Neural cell (in vitro differentiated cells): ENCODE results near the gene TNFSF9. TPM values are rescaled to one million over a fixed set of nuclear protein-coding genes. Genes with fewer than 3 reads are reported as not detected.

Experiments used
- H2AFZ ChIP-seq: fragments of 200-600, 300-800 bp; sonication (generic), shearing (Covaris generic); 2 replicates; pipeline ENCODE4 v1.6.0; 2014; ENCODE audit warnings: low read depth, mild to moderate bottlenecking, antibody characterized with exemption, low read length, moderate library complexity
- H3F3A ChIP-seq: fragments of 200-600 bp; shearing (Covaris generic); 2 replicates; pipeline ENCODE4 v1.6.1; 2016; ENCODE audit warnings: mild to moderate bottlenecking, moderate library complexity, mixed read lengths, antibody characterized with exemption, low read length; ENCODE audit not compliant: insufficient read depth, poor library complexity, severe bottlenecking
- H3K27ac ChIP-seq: fragments of 200-600, 300-800 bp; sonication (generic), shearing (Covaris generic); 2 replicates; pipeline ENCODE4 v1.5.1; 2014; ENCODE audit warnings: mild to moderate bottlenecking, low read length, moderate library complexity
- H3K27me3 ChIP-seq: fragments of 300-800, 200-600 bp; sonication (generic), shearing (Covaris generic); 2 replicates; pipeline ENCODE4 v1.6.0; 2014; ENCODE audit warnings: mild to moderate bottlenecking, low read depth, low read length, moderate library complexity; ENCODE audit not compliant: insufficient read depth
- H3K36me3 ChIP-seq: fragments of 300-800, 200-600 bp; sonication (generic), shearing (Covaris generic); 2 replicates; pipeline ENCODE4 v1.5.1; 2014; ENCODE audit warnings: mild to moderate bottlenecking, antibody characterized with exemption, low read length, moderate library complexity; ENCODE audit not compliant: insufficient read depth
- H3K4me2 ChIP-seq: fragments of 300-800, 200-600 bp; sonication (generic), shearing (Covaris generic); 2 replicates; pipeline ENCODE4 v1.6.0; 2014; ENCODE audit warnings: mild to moderate bottlenecking, low read length
- H3K4me3 ChIP-seq: fragments of 300-800, 200-600 bp; sonication (generic), shearing (Covaris generic); 2 replicates; pipeline ENCODE4 v1.5.1; 2014; ENCODE audit warnings: mild to moderate bottlenecking, low read length, moderate library complexity
- H3K79me2 ChIP-seq: fragments of 200-600 bp; shearing (Covaris generic); replicated peaks from 2 replicates; pipeline ENCODE4 v1.6.0; 2014; ENCODE audit warnings: mild to moderate bottlenecking, low read length, moderate library complexity; ENCODE audit not compliant: insufficient read depth
- H3K9ac ChIP-seq: fragments of 300-800, 200-600 bp; sonication (generic), shearing (Covaris generic); 2 replicates; pipeline ENCODE4 v1.6.1; 2016; ENCODE audit warnings: mild to moderate bottlenecking, low read length, mixed read lengths
- H3K9me2 ChIP-seq: fragments of 200-600 bp; shearing (Covaris generic); 2 replicates; pipeline ENCODE4 v1.6.1; 2016; ENCODE audit warnings: mild to moderate bottlenecking, low read length, mixed read lengths; ENCODE audit not compliant: insufficient read depth
- H3K9me3 ChIP-seq: fragments of 200-600, 300-800 bp; sonication (generic), shearing (Covaris generic); 2 replicates; pipeline ENCODE4 v1.6.1; 2016; ENCODE audit warnings: mild to moderate bottlenecking, mixed run types, low read length, moderate library complexity, mixed read lengths
- H4K20me1 ChIP-seq: fragments of 200-600 bp; shearing (Covaris generic); 2 replicates; pipeline ENCODE4 v1.6.1; 2016; ENCODE audit warnings: mild to moderate bottlenecking, mixed run types; ENCODE audit not compliant: insufficient read depth
- EP300 ChIP-seq: fragments of 450-650 bp; conservative IDR thresholded peaks from 2 replicates; pipeline ENCODE4 v1.6.1; 2014; ENCODE audit warnings: antibody characterized with exemption, mild to moderate bottlenecking, moderate library complexity; ENCODE audit not compliant: poor library complexity, severe bottlenecking
- EZH2 ChIP-seq: fragments of 200-600, 300-800 bp; shearing (Covaris generic), sonication (generic); IDR thresholded peaks from 2 replicates; pipeline ENCODE4 v1.6.1; 2014; ENCODE audit warnings: antibody characterized with exemption, low read length, borderline replicate concordance, mild to moderate bottlenecking; ENCODE audit not compliant: insufficient read depth, poor library complexity, severe bottlenecking
- MXI1 ChIP-seq: fragments of 450-650 bp; conservative IDR thresholded peaks from 2 replicates; pipeline ENCODE4 v1.6.1; 2014; ENCODE audit warnings: antibody characterized with exemption, mild to moderate bottlenecking; ENCODE audit not compliant: poor library complexity, severe bottlenecking
- POLR2AphosphoS5 ChIP-seq: IDR thresholded peaks from 2 replicates; pipeline ENCODE4 v1.6.1; 2012
- RAD21 ChIP-seq: fragments of 450-650 bp; conservative IDR thresholded peaks from 2 replicates; pipeline ENCODE4 v1.6.1; 2014; ENCODE audit warnings: antibody characterized with exemption, mild to moderate bottlenecking, moderate library complexity
- SMC3 ChIP-seq: fragments of 450-650 bp; conservative IDR thresholded peaks from 2 replicates; pipeline ENCODE4 v1.6.1; 2014; ENCODE audit warnings: antibody characterized with exemption, mild to moderate bottlenecking, moderate library complexity; ENCODE audit not compliant: poor library complexity
- TAF1 ChIP-seq: IDR thresholded peaks from 2 replicates; pipeline ENCODE4 v1.6.1; 2012; ENCODE audit warnings: low read depth
- polyA plus RNA-seq: library from polyadenylated mRNA; depleted of rRNA; stranded (reverse); fragments of >200 nt; gene quantifications from 2 replicates; pipeline ENCODE4 v1.2.3, GENCODE V29; 2014
- TF ChIP-seq, protein P1 (sequence below): IDR thresholded peaks from 2 replicates; pipeline ENCODE4 v1.6.1; 2012; ENCODE audit warnings: borderline replicate concordance
- TF ChIP-seq, protein P2 (sequence below): fragments of 450-650 bp; IDR thresholded peaks from 2 replicates; pipeline ENCODE4 v1.5.1; 2014; ENCODE audit warnings: antibody characterized with exemption, mild to moderate bottlenecking, moderate library complexity; ENCODE audit not compliant: poor library complexity, severe bottlenecking

TNFSF9 gene
- polyA plus RNA-seq, 1 donor from 2014 or later = 1.3 TPM

DNA sequence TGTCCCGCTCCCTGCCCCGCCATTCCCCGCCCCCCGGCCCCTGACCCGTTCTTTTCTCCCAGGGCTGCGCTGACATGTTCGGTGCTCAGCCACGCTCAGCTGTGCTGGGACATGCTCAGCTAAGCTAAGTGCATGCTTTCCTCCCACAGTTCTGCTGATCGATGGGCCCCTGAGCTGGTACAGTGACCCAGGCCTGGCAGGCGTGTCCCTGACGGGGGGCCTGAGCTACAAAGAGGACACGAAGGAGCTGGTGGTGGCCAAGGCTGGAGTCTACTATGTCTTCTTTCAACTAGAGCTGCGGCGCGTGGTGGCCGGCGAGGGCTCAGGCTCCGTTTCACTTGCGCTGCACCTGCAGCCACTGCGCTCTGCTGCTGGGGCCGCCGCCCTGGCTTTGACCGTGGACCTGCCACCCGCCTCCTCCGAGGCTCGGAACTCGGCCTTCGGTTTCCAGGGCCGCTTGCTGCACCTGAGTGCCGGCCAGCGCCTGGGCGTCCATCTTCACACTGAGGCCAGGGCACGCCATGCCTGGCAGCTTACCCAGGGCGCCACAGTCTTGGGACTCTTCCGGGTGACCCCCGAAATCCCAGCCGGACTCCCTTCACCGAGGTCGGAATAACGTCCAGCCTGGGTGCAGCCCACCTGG is 3.7 kb downstream of the TNFSF9 start:
- Histone ChIP-seq H3F3A (no peaks in the 10 kb centered on the region), H3K79me2 (no peaks in the 10 kb centered on the region), H3K36me3 (no peaks in the 10 kb centered on the region), H3K9me2 (no peaks in the 10 kb centered on the region), H3K9me3 (no peaks in the 10 kb centered on the region), H3K9ac (no peak overlapping the region), H3K27me3 (peaks cover 33% of the 10 kb centered on the region), H3K4me3 (no peak overlapping the region), H2AFZ (no peak overlapping the region), H4K20me1 (no peaks in the 10 kb centered on the region), H3K4me2 (no peak overlapping the region), H3K27ac (no peak overlapping the region)
- TF ChIP-seq, protein P1, sequence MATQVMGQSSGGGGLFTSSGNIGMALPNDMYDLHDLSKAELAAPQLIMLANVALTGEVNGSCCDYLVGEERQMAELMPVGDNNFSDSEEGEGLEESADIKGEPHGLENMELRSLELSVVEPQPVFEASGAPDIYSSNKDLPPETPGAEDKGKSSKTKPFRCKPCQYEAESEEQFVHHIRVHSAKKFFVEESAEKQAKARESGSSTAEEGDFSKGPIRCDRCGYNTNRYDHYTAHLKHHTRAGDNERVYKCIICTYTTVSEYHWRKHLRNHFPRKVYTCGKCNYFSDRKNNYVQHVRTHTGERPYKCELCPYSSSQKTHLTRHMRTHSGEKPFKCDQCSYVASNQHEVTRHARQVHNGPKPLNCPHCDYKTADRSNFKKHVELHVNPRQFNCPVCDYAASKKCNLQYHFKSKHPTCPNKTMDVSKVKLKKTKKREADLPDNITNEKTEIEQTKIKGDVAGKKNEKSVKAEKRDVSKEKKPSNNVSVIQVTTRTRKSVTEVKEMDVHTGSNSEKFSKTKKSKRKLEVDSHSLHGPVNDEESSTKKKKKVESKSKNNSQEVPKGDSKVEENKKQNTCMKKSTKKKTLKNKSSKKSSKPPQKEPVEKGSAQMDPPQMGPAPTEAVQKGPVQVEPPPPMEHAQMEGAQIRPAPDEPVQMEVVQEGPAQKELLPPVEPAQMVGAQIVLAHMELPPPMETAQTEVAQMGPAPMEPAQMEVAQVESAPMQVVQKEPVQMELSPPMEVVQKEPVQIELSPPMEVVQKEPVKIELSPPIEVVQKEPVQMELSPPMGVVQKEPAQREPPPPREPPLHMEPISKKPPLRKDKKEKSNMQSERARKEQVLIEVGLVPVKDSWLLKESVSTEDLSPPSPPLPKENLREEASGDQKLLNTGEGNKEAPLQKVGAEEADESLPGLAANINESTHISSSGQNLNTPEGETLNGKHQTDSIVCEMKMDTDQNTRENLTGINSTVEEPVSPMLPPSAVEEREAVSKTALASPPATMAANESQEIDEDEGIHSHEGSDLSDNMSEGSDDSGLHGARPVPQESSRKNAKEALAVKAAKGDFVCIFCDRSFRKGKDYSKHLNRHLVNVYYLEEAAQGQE = no peak
- TF ChIP-seq EP300 = no peak
- no peak for TF ChIP-seq SMC3
- TF ChIP-seq EZH2 = no peak
- no peak for TF ChIP-seq RAD21
- no peak for TF ChIP-seq POLR2AphosphoS5
- TF ChIP-seq, protein P2, sequence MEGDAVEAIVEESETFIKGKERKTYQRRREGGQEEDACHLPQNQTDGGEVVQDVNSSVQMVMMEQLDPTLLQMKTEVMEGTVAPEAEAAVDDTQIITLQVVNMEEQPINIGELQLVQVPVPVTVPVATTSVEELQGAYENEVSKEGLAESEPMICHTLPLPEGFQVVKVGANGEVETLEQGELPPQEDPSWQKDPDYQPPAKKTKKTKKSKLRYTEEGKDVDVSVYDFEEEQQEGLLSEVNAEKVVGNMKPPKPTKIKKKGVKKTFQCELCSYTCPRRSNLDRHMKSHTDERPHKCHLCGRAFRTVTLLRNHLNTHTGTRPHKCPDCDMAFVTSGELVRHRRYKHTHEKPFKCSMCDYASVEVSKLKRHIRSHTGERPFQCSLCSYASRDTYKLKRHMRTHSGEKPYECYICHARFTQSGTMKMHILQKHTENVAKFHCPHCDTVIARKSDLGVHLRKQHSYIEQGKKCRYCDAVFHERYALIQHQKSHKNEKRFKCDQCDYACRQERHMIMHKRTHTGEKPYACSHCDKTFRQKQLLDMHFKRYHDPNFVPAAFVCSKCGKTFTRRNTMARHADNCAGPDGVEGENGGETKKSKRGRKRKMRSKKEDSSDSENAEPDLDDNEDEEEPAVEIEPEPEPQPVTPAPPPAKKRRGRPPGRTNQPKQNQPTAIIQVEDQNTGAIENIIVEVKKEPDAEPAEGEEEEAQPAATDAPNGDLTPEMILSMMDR = no peak
- no peak for TF ChIP-seq MXI1
- TF ChIP-seq TAF1 = no peak

DNA sequence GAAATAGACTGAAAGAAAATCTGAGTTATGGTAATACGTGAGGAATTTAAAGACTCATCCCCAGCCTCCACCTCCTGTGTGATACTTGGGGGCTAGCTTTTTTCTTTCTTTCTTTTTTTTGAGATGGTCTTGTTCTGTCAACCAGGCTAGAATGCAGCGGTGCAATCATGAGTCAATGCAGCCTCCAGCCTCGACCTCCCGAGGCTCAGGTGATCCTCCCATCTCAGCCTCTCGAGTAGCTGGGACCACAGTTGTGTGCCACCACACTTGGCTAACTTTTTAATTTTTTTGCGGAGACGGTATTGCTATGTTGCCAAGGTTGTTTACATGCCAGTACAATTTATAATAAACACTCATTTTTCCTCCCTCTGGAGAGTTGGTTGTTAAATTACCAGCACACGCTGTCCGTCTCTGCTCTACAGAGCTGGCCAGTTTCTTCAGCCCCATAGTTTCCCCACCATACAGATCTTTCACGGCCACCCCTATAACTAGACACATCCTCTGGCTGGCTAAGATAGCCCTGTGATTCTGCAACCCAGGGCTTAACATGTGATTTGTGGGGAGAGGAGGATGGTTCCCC is 4.8 kb downstream of the TNFSF9 start:
- H3K9me3 ChIP-seq = no peaks in the 10 kb centered on the region
- no peaks in the 10 kb centered on the region for H3K9me2 ChIP-seq
- H4K20me1 ChIP-seq = no peaks in the 10 kb centered on the region
- no peak overlapping the region for H3K4me3 ChIP-seq
- H3K4me2 ChIP-seq = no peak overlapping the region
- H3K27me3 ChIP-seq = peaks cover 27% of the 10 kb centered on the region
- H2AFZ ChIP-seq = no peak overlapping the region
- no peak for TF ChIP-seq RAD21
- TF ChIP-seq MXI1 = no peak
- TF ChIP-seq SMC3 = no peak
- TF ChIP-seq, protein P2 = no peak
- TF ChIP-seq TAF1 = no peak
- TF ChIP-seq, protein P1 = no peak
- TF ChIP-seq EP300 = no peak
- no peak for TF ChIP-seq EZH2
- no peak for TF ChIP-seq POLR2AphosphoS5
- no peak overlapping the region for H3K27ac ChIP-seq
- no peak overlapping the region for H3K9ac ChIP-seq
- no peaks in the 10 kb centered on the region for H3K36me3 ChIP-seq
- H3F3A ChIP-seq = no peaks in the 10 kb centered on the region
- no peaks in the 10 kb centered on the region for H3K79me2 ChIP-seq
